GM12878 (cell line): Measurements from ENCODE around the gene P2RX1.
A peak's percentile ranks its signal among the peaks of the same experiment; 100 is the strongest.

Experiments
- BHLHE40 ChIP-seq, 2 experiments: fragments of 450-650 bp in 1 of 2; IDR thresholded peaks; 2 replicates each; pipeline ENCODE4 v1.6.1; 2011 to 2017; ENCODE audit warnings: low read depth in 2 of 2, borderline replicate concordance in 1 of 2, improper control_type of control experiment in 1 of 2, low read length in 1 of 2, mild to moderate bottlenecking in 1 of 2
- CTCF ChIP-seq, 3 experiments: IDR thresholded peaks in 2 of 3; conservative IDR thresholded peaks in 1 of 3; 2 replicates each; pipeline ENCODE4 v1.5.1; 2011; ENCODE audit warnings: low read depth in 3 of 3, low read length in 3 of 3, mild to moderate bottlenecking in 3 of 3, control low read depth in 2 of 3, moderate library complexity in 2 of 3, inconsistent platforms in 1 of 3, mixed read lengths in 1 of 3; ENCODE audit not compliant: control insufficient read depth in 2 of 3, insufficient read depth in 1 of 3; ENCODE audit errors: extremely low read depth in 1 of 3
- EGR1 ChIP-seq, 2 experiments: IDR thresholded peaks; 1 replicate in 1 of 2; 2 replicates in 1 of 2; pipeline ENCODE4 v1.6.1; 2011 to 2012; ENCODE audit warnings: low read depth in 2 of 2, low read length in 2 of 2, borderline replicate concordance in 1 of 2, mild to moderate bottlenecking in 1 of 2, moderate library complexity in 1 of 2
- EZH2 ChIP-seq: IDR thresholded peaks from 2 replicates; pipeline ENCODE4 v1.6.1; 2012; ENCODE audit warnings: low read depth, mild to moderate bottlenecking, control low read depth, inconsistent platforms, low read length, borderline replicate concordance; ENCODE audit not compliant: control insufficient read depth
- MTA2 ChIP-seq: fragments of 450-650 bp; IDR thresholded peaks from 2 replicates; pipeline ENCODE4 v1.6.1; 2016; ENCODE audit warnings: low read depth, mild to moderate bottlenecking, moderate library complexity
- MXI1 ChIP-seq: fragments of 150-350 bp; IDR thresholded peaks from 2 replicates; pipeline ENCODE4 v1.6.1; 2011; ENCODE audit warnings: low read depth, mild to moderate bottlenecking, inconsistent platforms, low read length, improper control_type of control experiment
- RCOR1 ChIP-seq: conservative IDR thresholded peaks from 2 replicates; pipeline ENCODE4 v1.6.1; 2012; ENCODE audit warnings: low read depth, low read length, improper control_type of control experiment
- RFX5 ChIP-seq: IDR thresholded peaks from 2 replicates; pipeline ENCODE4 v1.6.1; 2011; ENCODE audit warnings: low read depth, low read length, improper control_type of control experiment
- SREBF1 ChIP-seq: IDR thresholded peaks from 2 replicates; pipeline ENCODE4 v1.6.1; 2012; ENCODE audit warnings: mild to moderate bottlenecking, low read length
- SREBF2 ChIP-seq: IDR thresholded peaks from 2 replicates; pipeline ENCODE4 v1.6.1; 2012; ENCODE audit warnings: mild to moderate bottlenecking, low read length
- SRF ChIP-seq, 2 experiments: IDR thresholded peaks; 2 replicates each; pipeline ENCODE4 v1.6.1; 2011; ENCODE audit warnings: low read depth in 2 of 2, low read length in 2 of 2, mild to moderate bottlenecking in 1 of 2, moderate library complexity in 1 of 2
- TAF1 ChIP-seq: IDR thresholded peaks from 2 replicates; pipeline ENCODE4 v1.6.1; 2011; ENCODE audit warnings: mild to moderate bottlenecking, low read depth, low read length, borderline replicate concordance
- ZNF274 ChIP-seq: IDR thresholded peaks from one replicate; pipeline ENCODE4 v1.8.0; 2011; ENCODE audit not compliant: insufficient read length, insufficient read depth

DNA sequence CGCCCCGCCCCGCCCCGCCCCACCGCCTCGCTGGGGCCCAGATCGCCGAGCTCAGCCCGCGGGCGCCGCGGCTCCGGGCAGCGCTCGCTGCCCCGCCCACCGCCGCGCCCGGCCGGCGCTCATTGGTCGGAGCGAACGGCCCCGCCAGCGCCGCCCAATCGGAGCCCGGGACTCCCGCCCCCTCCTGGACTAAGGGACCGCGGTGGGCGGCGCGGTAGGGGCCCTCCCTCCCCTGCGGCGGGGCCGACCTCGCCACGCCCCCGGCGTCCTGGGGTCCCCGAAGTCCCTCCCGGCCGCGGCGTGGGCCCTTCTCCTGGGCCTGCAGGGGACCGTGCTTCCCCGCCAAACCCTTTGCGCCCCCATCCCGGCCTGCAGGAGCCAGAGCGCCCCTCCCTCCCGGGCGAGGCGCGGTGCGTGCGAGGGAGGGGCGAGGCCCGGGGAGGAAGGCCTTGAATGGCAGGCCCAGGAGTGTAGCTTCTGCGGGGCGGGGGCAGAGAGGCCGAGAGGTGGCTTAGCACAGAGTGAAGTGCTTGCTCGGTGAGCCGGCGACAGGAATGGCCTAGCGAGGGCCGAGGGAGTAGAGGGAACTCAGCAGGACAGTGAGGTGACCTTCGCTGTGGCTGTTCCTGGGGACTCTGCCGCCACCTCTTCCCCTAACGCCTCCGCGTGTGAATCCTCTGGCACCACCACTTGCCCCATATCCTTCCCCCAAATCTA is 23.1 kb downstream of the P2RX1 start, which contains the start of gene CAMKK1:
- no peak for TF ChIP-seq EZH2
- no peak for TF ChIP-seq ZNF274
- no peak for TF ChIP-seq RCOR1
- TF ChIP-seq MXI1 = no peak
- no peak for TF ChIP-seq SREBF2
- peak; percentile 57 to 78; a peak in 3 of 4 replicates for TF ChIP-seq SRF (IDR thresholded peaks at IDR 0.05; ENCODE audit: low read depth in 2 of 2, low read length in 2 of 2)
- TF ChIP-seq RFX5 = no peak
- TF ChIP-seq MTA2 = no peak; the same call in 1 of the 2 replicates
- peak in 1 of 2 experiments; percentile 58; a peak in 1 of 3 replicates for TF ChIP-seq EGR1 (IDR thresholded peaks at IDR 0.05; ENCODE audit: borderline replicate concordance in 1 of 2, low read depth in 2 of 2, low read length in 2 of 2)
- no peak for TF ChIP-seq TAF1
- peak in 1 of 2 experiments; percentile 82; a peak in 2 of 4 replicates for TF ChIP-seq BHLHE40 (IDR thresholded peaks at IDR 0.05; ENCODE audit: borderline replicate concordance in 1 of 2, low read depth in 2 of 2, low read length in 1 of 2)
- no peak for TF ChIP-seq CTCF (IDR thresholded peaks at IDR 0.05 in 2 of 3, conservative IDR thresholded peaks at IDR 0.05 in 1 of 3; ENCODE audit: control insufficient read depth in 2 of 3, extremely low read depth in 1 of 3, insufficient read depth in 1 of 3, low read depth in 3 of 3, low read length in 3 of 3)
- no peak for TF ChIP-seq SREBF1
